Measurements from ENCODE around the gene RASEF. TPM values are rescaled to one million over a fixed set of nuclear protein-coding genes. Genes with fewer than 3 reads are reported as not detected.
"Not testable (repeated sequence)": the region's sequence is repeated elsewhere in the genome, so short reads cannot be mapped to it uniquely, and the experiment has no call there.

RASEF gene
- total RNA-seq, 4 donors from 2014 or later, result under 0.01 to 0.42 (median 0.24) TPM

GRCh38 chr9:83106772-83107171 lies 43.8 kb upstream of the RASEF start:
- no peaks in the 10 kb centered on the region for H3K36me3 ChIP-seq
- no peak for DNase-seq (ENCODE audit: extremely low spot score)
- intact Hi-C loops (cut with DNase I), result no loop called here
- no peaks in the 10 kb centered on the region for H3K4me1 ChIP-seq
- no peak overlapping the region for H3K4me3 ChIP-seq
- no peak overlapping the region for H3K27ac ChIP-seq (replicated peaks in 1 of 4)
- 63% methylated on average over 2 of the region's 2 CpGs for WGBS
- TF ChIP-seq POLR2A (IDR thresholded peaks at IDR 0.05; ENCODE audit: low read depth) (no peak), POLR2AphosphoS5 (IDR thresholded peaks at IDR 0.05) (no peak), CTCF (IDR thresholded peaks at IDR 0.05) (no peak)
- no peaks in the 10 kb centered on the region for H3K27me3 ChIP-seq
- H3K9me3 ChIP-seq, result no peaks in the 10 kb centered on the region

GRCh38 chr9:83106263-83106662 lies 43.3 kb upstream of the RASEF start:
- TF ChIP-seq POLR2AphosphoS5 (IDR thresholded peaks at IDR 0.05), result no peak
- TF ChIP-seq CTCF (IDR thresholded peaks at IDR 0.05), result no peak
- no peak for DNase-seq (ENCODE audit: extremely low spot score)
- Histone ChIP-seq H3K27me3 (no peaks in the 10 kb centered on the region), H3K4me1 (no peaks in the 10 kb centered on the region), H3K4me3 (no peak overlapping the region), H3K9me3 (no peaks in the 10 kb centered on the region), H3K36me3 (no peaks in the 10 kb centered on the region), H3K27ac (replicated peaks in 1 of 4) (no peak overlapping the region)
- 79% methylated on average over 1 of the region's 1 CpG for WGBS
- intact Hi-C loops (cut with DNase I), result no loop called here

- DNase-seq (ENCODE audit: extremely low spot score), result no peak
- no peak overlapping the region for H3K4me3 ChIP-seq
- WGBS, result 93% methylated on average over 4 of the region's 4 CpGs
- no peaks in the 10 kb centered on the region for H3K36me3 ChIP-seq
- no peak overlapping the region for H3K27ac ChIP-seq (replicated peaks in 1 of 4)
- intact Hi-C loops (cut with DNase I), result no loop called here
- TF ChIP-seq POLR2AphosphoS5 (IDR thresholded peaks at IDR 0.05), result no peak
- TF ChIP-seq EP300 (IDR thresholded peaks at IDR 0.05), result no peak
- no peak for TF ChIP-seq CTCF (IDR thresholded peaks at IDR 0.05)
- no peak for TF ChIP-seq POLR2A (IDR thresholded peaks at IDR 0.05; ENCODE audit: low read depth)
- H3K9me3 ChIP-seq, result no peaks in the 10 kb centered on the region
- no peaks in the 10 kb centered on the region for H3K4me1 ChIP-seq
- no peaks in the 10 kb centered on the region for H3K27me3 ChIP-seq
Observed at GRCh38 chr9:83097633-83098032, 34.7 kb upstream of the RASEF start.

- H3K27me3 ChIP-seq; H3K36me3 ChIP-seq; intact Hi-C loops (cut with DNase I); H3K4me1 ChIP-seq; H3K4me3 ChIP-seq; H3K27ac ChIP-seq (replicated peaks in 1 of 4); DNase-seq (ENCODE audit: extremely low spot score); H3K9me3 ChIP-seq: not testable (repeated sequence)
- 92% methylated on average over 5 of the region's 24 CpGs for WGBS
Observed at GRCh38 chr9:83093311-83093710, 30.4 kb upstream of the RASEF start.

GRCh38 chr9:83081846-83082245 lies 18.9 kb upstream of the RASEF start:
- WGBS, result 71% methylated on average over 6 of the region's 6 CpGs
- no peak for DNase-seq (ENCODE audit: extremely low spot score)
- intact Hi-C loops (cut with DNase I), result no loop called here
- no peaks in the 10 kb centered on the region for H3K27me3 ChIP-seq
- no peaks in the 10 kb centered on the region for H3K4me1 ChIP-seq
- H3K27ac ChIP-seq (replicated peaks in 1 of 4), result no peak overlapping the region
- peaks cover 0 to 7% (median 0%) of the 10 kb centered on the region in 4 donors for H3K9me3 ChIP-seq
- H3K36me3 ChIP-seq, result no peaks in the 10 kb centered on the region
- no peak overlapping the region for H3K4me3 ChIP-seq
- TF ChIP-seq CTCF (IDR thresholded peaks at IDR 0.05) (no peak), EP300 (IDR thresholded peaks at IDR 0.05) (no peak), POLR2A (IDR thresholded peaks at IDR 0.05; ENCODE audit: low read depth) (no peak), POLR2AphosphoS5 (IDR thresholded peaks at IDR 0.05) (no peak)
